WTC11 (cell line): ENCODE measurements around the gene PUM1. TPM values are rescaled to one million over a fixed set of nuclear protein-coding genes. Genes with fewer than 3 reads are reported as not detected.

Source experiments
- ATAC-seq: fragments of 200-7000 bp; cut with Tn5 transposase; 2 replicates; pipeline ENCODE4 v1.10.0; 2021; ENCODE audit warnings: mild to moderate bottlenecking, moderate library complexity
- CTCF ChIA-PET: fragments of 300-600 bp; sonication (Branson Sonifier 250); formaldehyde crosslinking; loops from one replicate; lab custom pipeline; 2021; ENCODE audit warnings: antibody characterized with exemption; lab: Charles Lee
- POLR2A ChIA-PET: fragments of 350-600 bp; sonication (Branson Sonifier 250); formaldehyde crosslinking; loops from one replicate; lab custom pipeline; 2021; ENCODE audit warnings: antibody characterized with exemption; lab: Charles Lee
- DNase-seq: peaks from one replicate; pipeline ENCODE4 v3.0.0; 2021; ENCODE audit warnings: low spot score
- H3K27ac Mint-ChIP-seq: 2 replicates; pipeline ENCODE4 v1.8.0; 2021; ENCODE audit warnings: mixed read lengths
- H3K27me3 Mint-ChIP-seq: 2 replicates; pipeline ENCODE4 v1.8.0; 2021; ENCODE audit warnings: low read depth, mild to moderate bottlenecking, moderate library complexity, mixed read lengths
- H3K36me3 Mint-ChIP-seq: 2 replicates; pipeline ENCODE4 v1.8.0; 2021; ENCODE audit warnings: mixed read lengths
- H3K4me1 Mint-ChIP-seq: 2 replicates; pipeline ENCODE4 v1.8.0; 2022; ENCODE audit warnings: mixed read lengths
- H3K4me3 Mint-ChIP-seq: 2 replicates; pipeline ENCODE4 v1.8.0; 2021; ENCODE audit warnings: mild to moderate bottlenecking, moderate library complexity, mixed read lengths
- H3K9me3 Mint-ChIP-seq: 2 replicates; pipeline ENCODE4 v1.8.0; 2021; ENCODE audit warnings: mixed read lengths
- AFF4 ChIP-seq: sonication (generic); formaldehyde crosslinking; IDR thresholded peaks from 2 replicates; pipeline ENCODE4 v1.8.1; 2023; ENCODE audit warnings: mild to moderate bottlenecking, missing genetic modification reagents, borderline replicate concordance
- ATF1 ChIP-seq: sonication (generic); formaldehyde crosslinking; IDR thresholded peaks from 2 replicates; pipeline ENCODE4 v1.8.1; 2023; ENCODE audit warnings: mild to moderate bottlenecking, moderate library complexity, missing genetic modification reagents
- ATF2 ChIP-seq: sonication (generic); formaldehyde crosslinking; IDR thresholded peaks from 2 replicates; pipeline ENCODE4 v1.8.1; 2022; ENCODE audit warnings: low read depth, missing genetic modification reagents, borderline replicate concordance
- CREB1 ChIP-seq: sonication (generic); formaldehyde crosslinking; IDR thresholded peaks from 2 replicates; pipeline ENCODE4 v1.8.0; 2023; ENCODE audit warnings: mild to moderate bottlenecking, missing genetic modification reagents
- CREM ChIP-seq: sonication (generic); formaldehyde crosslinking; IDR thresholded peaks from 2 replicates; pipeline ENCODE4 v1.8.1; 2022; ENCODE audit warnings: mild to moderate bottlenecking, missing genetic modification reagents, moderate library complexity
- E2F4 ChIP-seq: sonication (generic); formaldehyde crosslinking; IDR thresholded peaks from 2 replicates; pipeline ENCODE4 v1.8.1; 2022; ENCODE audit warnings: low read depth, mild to moderate bottlenecking, moderate library complexity, missing genetic modification reagents, borderline replicate concordance
- ERG ChIP-seq: fragments of 250-450 bp; sonication (Bioruptor Pico); IDR thresholded peaks from 2 replicates; pipeline ENCODE4 v1.8.0; 2021; ENCODE audit warnings: mild to moderate bottlenecking
- HMGA2 ChIP-seq: fragments of 250-450 bp; sonication (Bioruptor Pico); IDR thresholded peaks from 2 replicates; pipeline ENCODE4 v1.4.0; 2021; ENCODE audit warnings: mild to moderate bottlenecking, moderate library complexity
- JUN ChIP-seq: sonication (generic); formaldehyde crosslinking; IDR thresholded peaks from 2 replicates; pipeline ENCODE4 v1.8.0; 2023; ENCODE audit warnings: mild to moderate bottlenecking, missing genetic modification reagents
- NFYB ChIP-seq: sonication (generic); formaldehyde crosslinking; conservative IDR thresholded peaks from 2 replicates; pipeline ENCODE4 v1.8.0; 2022; ENCODE audit warnings: low read depth, missing genetic modification reagents
- NR2C2 ChIP-seq: sonication (generic); formaldehyde crosslinking; IDR thresholded peaks from 2 replicates; pipeline ENCODE4 v1.8.0; 2022; ENCODE audit warnings: mild to moderate bottlenecking, missing genetic modification reagents
- OVOL2 ChIP-seq: fragments of 250-450 bp; sonication (Bioruptor Pico); IDR thresholded peaks from 2 replicates; pipeline ENCODE4 v1.9.0; 2021; ENCODE audit warnings: mild to moderate bottlenecking, borderline replicate concordance
- STAT6 ChIP-seq: sonication (generic); formaldehyde crosslinking; conservative IDR thresholded peaks from 2 replicates; pipeline ENCODE4 v1.8.1; 2023; ENCODE audit warnings: mild to moderate bottlenecking, low read depth, missing genetic modification reagents, moderate library complexity
- USF2 ChIP-seq: sonication (generic); formaldehyde crosslinking; IDR thresholded peaks from 2 replicates; pipeline ENCODE4 v1.8.1; 2023; ENCODE audit warnings: mild to moderate bottlenecking, missing genetic modification reagents, moderate library complexity
- ZNF219 ChIP-seq: sonication (generic); formaldehyde crosslinking; IDR thresholded peaks from 2 replicates; pipeline ENCODE4 v1.8.0; 2023; ENCODE audit warnings: missing genetic modification reagents, mild to moderate bottlenecking, borderline replicate concordance
- ZNF263 ChIP-seq: sonication (generic); formaldehyde crosslinking; IDR thresholded peaks from 2 replicates; pipeline ENCODE4 v1.8.1; 2022; ENCODE audit warnings: low read depth, mild to moderate bottlenecking, moderate library complexity, missing genetic modification reagents
- ZNF423 ChIP-seq: fragments of 250-450 bp; sonication (Bioruptor Pico); IDR thresholded peaks from 2 replicates; pipeline ENCODE4 v2.1.2; 2022; ENCODE audit warnings: mild to moderate bottlenecking, moderate library complexity
- ZNF671 ChIP-seq: fragments of 250-450 bp; sonication (Bioruptor Pico); IDR thresholded peaks from 2 replicates; pipeline ENCODE4 v1.8.0; 2021; ENCODE audit warnings: mild to moderate bottlenecking
- total RNA-seq: library from RNA; stranded (reverse); gene quantifications from 3 replicates; pipeline ENCODE4 v1.2.3, GENCODE V29; 2021

The PUM1 gene
- total RNA-seq, 1 experiment from 2014 or later: 147 TPM

- Mint-ChIP-seq H3K4me1 (peaks cover 40% of the 10 kb centered on the region), H3K36me3 (peaks cover 25% of the 10 kb centered on the region), H3K4me3 (no peak overlapping the region), H3K27ac (no peak overlapping the region; the same call in 1 of the 2 replicates), H3K27me3 (no peaks in the 10 kb centered on the region), H3K9me3 (no peaks in the 10 kb centered on the region)
- ChIA-PET CTCF (no interaction called here), POLR2A (interaction anchor here (1.1 kb wide), 1 partner anchor 21 kb away, joined by 3 read pairs; no protein-coding TSS in a partner anchor)
- ATAC-seq (no peak), DNase-seq (no peak)
- TF ChIP-seq NFYB (no peak), CREB1 (CRISPR knock-in tag) (no peak), ZNF671 (CRISPR knock-in tag) (no peak), OVOL2 (CRISPR knock-in tag) (no peak), AFF4 (no peak), ATF2 (CRISPR knock-in tag) (no peak), JUN (CRISPR knock-in tag) (no peak), ZNF423 (no peak), HMGA2 (CRISPR knock-in tag) (no peak), CREM (CRISPR knock-in tag) (no peak), STAT6 (CRISPR knock-in tag) (no peak), ATF1 (no peak), E2F4 (CRISPR knock-in tag) (no peak), USF2 (CRISPR knock-in tag) (no peak), ZNF263 (CRISPR knock-in tag) (no peak), ERG (CRISPR knock-in tag) (no peak), NR2C2 (no peak), ZNF219 (CRISPR knock-in tag) (no peak)
Measured at GRCh38 chr1:31043631-31044030, 21.9 kb downstream of the PUM1 start.
